ENCODE results near the gene SEC14L1. TPM values are rescaled to one million over a fixed set of nuclear protein-coding genes. Genes with fewer than 3 reads are reported as not detected.
"Not testable (repeated sequence)": the region's sequence is repeated elsewhere in the genome, so short reads cannot be mapped to it uniquely, and the experiment has no call there.

Gene SEC14L1
- total and polyA plus RNA-seq, 2 donors from 2014 or later = 49.2 to 157 TPM

DNA sequence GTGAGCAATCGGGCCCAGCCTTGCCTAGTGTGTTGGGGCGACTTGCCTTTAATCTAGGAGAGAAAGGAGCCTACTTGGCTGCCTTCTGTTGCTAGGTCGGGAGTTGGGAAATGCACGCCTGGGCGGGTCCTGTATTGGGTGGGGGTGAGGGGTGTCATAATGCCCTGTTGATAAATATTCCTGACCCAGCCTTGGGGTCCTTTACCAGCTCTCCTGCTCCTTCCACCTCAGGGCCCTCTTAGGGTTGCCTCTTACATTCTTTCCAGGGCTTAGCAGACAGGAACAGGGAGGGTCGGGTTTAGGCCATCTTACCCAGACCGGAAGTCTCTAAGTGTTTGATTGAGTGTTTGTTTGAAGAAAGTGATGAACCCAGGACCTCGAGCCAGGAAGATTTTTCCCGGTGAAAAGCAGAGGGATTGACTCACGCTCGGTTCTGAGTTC lies 112.9 kb downstream of the SEC14L1 start:
- FAIRE-seq (no peak), DNase-seq (peak in 2 of 5 donors; percentile 44 to 51)
- Histone ChIP-seq H3K27me3 (ENCODE audit: control insufficient read depth, insufficient read depth, low read length) (no peaks in the 10 kb centered on the region), H3K36me3 (ENCODE audit: control insufficient read depth in 2 of 3, insufficient read depth in 3 of 3, low read length in 3 of 3) (no peaks in the 10 kb centered on the region), H3K4me3 (ENCODE audit: low read length in 3 of 3) (no peak overlapping the region), H3K9ac (ENCODE audit: low read length in 3 of 3) (no peak overlapping the region), H3K4me1 (ENCODE audit: control insufficient read depth in 2 of 3, insufficient read depth in 2 of 3, low read depth in 1 of 3, low read length in 3 of 3) (peaks cover 0 to 9% (median 0%) of the 10 kb centered on the region in 3 donors), H3K9me3 (ENCODE audit: control insufficient read depth in 2 of 3, insufficient read depth in 1 of 3, low read length in 3 of 3) (no peaks in the 10 kb centered on the region), H3K27ac (ENCODE audit: low read depth in 2 of 2, low read length in 2 of 2) (no peak overlapping the region)
- TF ChIP-seq, protein P1, sequence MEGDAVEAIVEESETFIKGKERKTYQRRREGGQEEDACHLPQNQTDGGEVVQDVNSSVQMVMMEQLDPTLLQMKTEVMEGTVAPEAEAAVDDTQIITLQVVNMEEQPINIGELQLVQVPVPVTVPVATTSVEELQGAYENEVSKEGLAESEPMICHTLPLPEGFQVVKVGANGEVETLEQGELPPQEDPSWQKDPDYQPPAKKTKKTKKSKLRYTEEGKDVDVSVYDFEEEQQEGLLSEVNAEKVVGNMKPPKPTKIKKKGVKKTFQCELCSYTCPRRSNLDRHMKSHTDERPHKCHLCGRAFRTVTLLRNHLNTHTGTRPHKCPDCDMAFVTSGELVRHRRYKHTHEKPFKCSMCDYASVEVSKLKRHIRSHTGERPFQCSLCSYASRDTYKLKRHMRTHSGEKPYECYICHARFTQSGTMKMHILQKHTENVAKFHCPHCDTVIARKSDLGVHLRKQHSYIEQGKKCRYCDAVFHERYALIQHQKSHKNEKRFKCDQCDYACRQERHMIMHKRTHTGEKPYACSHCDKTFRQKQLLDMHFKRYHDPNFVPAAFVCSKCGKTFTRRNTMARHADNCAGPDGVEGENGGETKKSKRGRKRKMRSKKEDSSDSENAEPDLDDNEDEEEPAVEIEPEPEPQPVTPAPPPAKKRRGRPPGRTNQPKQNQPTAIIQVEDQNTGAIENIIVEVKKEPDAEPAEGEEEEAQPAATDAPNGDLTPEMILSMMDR (IDR thresholded peaks at IDR 0.05; ENCODE audit: borderline replicate concordance, extremely low read depth, insufficient read depth) = no peak
- intact Hi-C loops (cut with DNase I) = no loop called here

DNA sequence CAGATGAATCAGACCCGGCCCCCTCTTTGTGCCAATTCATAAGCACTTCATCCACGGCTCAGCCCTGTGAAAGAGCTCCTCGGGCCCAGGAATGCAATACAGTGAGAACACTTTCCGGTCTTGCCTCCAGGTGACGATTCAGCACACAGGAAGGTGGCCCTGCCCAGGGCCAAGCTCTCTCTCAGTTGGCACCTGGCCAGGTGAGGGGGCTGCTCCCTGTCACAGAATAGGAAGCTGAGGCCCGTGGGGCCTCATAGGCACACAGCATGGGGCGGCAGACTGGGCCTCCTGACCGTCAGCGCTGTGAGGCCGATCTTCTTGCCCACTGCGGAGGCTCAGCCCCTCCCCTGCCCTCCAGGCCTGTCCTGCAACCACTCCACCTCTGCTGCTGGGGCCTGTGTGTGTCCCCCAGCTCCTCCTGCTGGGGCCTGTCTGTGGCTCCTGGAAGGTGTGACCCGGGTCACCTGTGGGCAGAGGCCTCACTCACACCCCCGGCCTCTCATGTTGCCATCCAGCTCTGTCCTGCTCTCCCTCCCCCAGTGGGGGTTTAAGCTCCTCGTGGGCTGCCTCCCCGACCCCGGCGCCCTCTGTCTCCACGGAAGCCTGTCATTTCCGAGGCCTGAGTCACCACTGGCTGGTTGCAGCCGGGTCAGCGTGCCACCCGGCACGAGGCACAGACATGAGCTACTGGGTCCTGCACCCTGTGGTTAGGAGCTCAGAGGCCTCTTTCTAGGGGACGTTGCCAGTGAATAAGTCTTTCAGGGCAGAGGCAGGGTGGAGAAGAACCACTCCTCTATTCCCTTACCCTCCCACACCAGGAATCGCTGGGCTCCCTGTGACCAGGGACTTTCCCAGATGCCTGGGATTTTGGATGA lies 114.4 kb downstream of the SEC14L1 start:
- H3K27ac ChIP-seq (ENCODE audit: low read depth in 2 of 2, low read length in 2 of 2) = peak overlapping the region; percentile 82 to 91
- H3K9ac ChIP-seq (ENCODE audit: low read length in 3 of 3) = peak overlapping the region in 1 of 3 donors; percentile 40
- no peak overlapping the region for H3K4me3 ChIP-seq (ENCODE audit: low read length in 3 of 3)
- peaks cover 0 to 9% (median 0%) of the 10 kb centered on the region in 3 donors for H3K4me1 ChIP-seq (ENCODE audit: control insufficient read depth in 2 of 3, insufficient read depth in 2 of 3, low read depth in 1 of 3, low read length in 3 of 3)
- DNase-seq (peak; percentile 73 to 95 (median 85)), FAIRE-seq (no peak)
- TF ChIP-seq, protein P1 (IDR thresholded peaks at IDR 0.05; ENCODE audit: borderline replicate concordance, extremely low read depth, insufficient read depth) = no peak
- H3K9me3 ChIP-seq (ENCODE audit: control insufficient read depth in 2 of 3, insufficient read depth in 1 of 3, low read length in 3 of 3) = no peaks in the 10 kb centered on the region
- H3K36me3 ChIP-seq (ENCODE audit: control insufficient read depth in 2 of 3, insufficient read depth in 3 of 3, low read length in 3 of 3) = no peaks in the 10 kb centered on the region
- H3K27me3 ChIP-seq (ENCODE audit: control insufficient read depth, insufficient read depth, low read length) = no peaks in the 10 kb centered on the region
- intact Hi-C loops (cut with DNase I) = no loop called here

DNA sequence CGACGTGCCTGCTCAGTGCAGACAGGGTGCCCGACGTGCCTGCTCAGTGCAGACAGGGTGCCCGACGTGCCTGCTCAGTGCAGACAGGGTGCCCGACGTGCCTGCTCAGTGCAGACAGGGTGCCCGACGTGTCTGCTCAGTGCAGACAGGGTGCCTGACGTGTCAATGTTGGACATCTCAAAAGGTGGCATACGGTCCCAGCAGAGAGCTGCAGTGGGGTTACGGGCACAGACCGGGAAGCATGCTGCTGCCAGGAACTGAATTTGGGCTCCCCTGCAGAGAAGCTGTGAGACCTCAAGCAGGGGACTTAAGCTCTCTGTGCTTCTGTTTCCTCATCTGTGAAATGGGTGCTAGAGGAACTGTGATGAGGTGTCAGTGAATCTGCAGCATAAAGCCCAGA lies 115.2 kb downstream of the SEC14L1 start:
- DNase-seq = peak in 1 of 5 donors; percentile 30
- Histone ChIP-seq H3K9ac (ENCODE audit: low read length in 3 of 3) (peak overlapping the region in 1 of 3 donors; percentile 12), H3K27ac (ENCODE audit: low read depth in 2 of 2, low read length in 2 of 2) (peak overlapping the region in 1 of 2 donors; percentile 91)
- H3K9me3 ChIP-seq (ENCODE audit: control insufficient read depth in 2 of 3, insufficient read depth in 1 of 3, low read length in 3 of 3); FAIRE-seq; H3K4me1 ChIP-seq (ENCODE audit: control insufficient read depth in 2 of 3, insufficient read depth in 2 of 3, low read depth in 1 of 3, low read length in 3 of 3); H3K4me3 ChIP-seq (ENCODE audit: low read length in 3 of 3); H3K36me3 ChIP-seq (ENCODE audit: control insufficient read depth in 2 of 3, insufficient read depth in 3 of 3, low read length in 3 of 3); intact Hi-C loops (cut with DNase I); H3K27me3 ChIP-seq (ENCODE audit: control insufficient read depth, insufficient read depth, low read length): not testable (repeated sequence)

DNA sequence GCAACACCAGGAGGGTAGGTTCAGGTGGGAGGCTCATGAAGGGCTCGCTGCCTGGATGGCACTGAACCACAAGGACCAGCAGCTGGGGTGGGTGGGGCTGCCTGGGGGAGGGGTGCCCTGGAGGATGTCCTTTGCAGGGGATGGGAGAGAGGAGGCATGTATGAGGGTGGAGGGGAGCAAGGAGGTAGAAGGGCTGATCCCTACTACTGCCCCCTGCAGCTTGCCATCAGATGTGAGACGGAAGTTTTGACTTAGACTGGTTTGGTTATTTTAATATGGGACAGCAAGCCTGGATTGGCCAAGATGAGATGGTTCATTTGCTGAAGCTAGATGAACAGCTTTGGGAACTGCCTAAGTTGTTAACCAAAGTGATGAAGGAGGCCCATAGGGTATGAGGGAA lies 115.9 kb downstream of the SEC14L1 start:
- DNase-seq (no peak), FAIRE-seq (no peak)
- Histone ChIP-seq H3K9ac (ENCODE audit: low read length in 3 of 3) (no peak overlapping the region), H3K9me3 (ENCODE audit: control insufficient read depth in 2 of 3, insufficient read depth in 1 of 3, low read length in 3 of 3) (no peaks in the 10 kb centered on the region), H3K4me3 (ENCODE audit: low read length in 3 of 3) (no peak overlapping the region), H3K27me3 (ENCODE audit: control insufficient read depth, insufficient read depth, low read length) (no peaks in the 10 kb centered on the region), H3K27ac (ENCODE audit: low read depth in 2 of 2, low read length in 2 of 2) (no peak overlapping the region), H3K36me3 (ENCODE audit: control insufficient read depth in 2 of 3, insufficient read depth in 3 of 3, low read length in 3 of 3) (no peaks in the 10 kb centered on the region), H3K4me1 (ENCODE audit: control insufficient read depth in 2 of 3, insufficient read depth in 2 of 3, low read depth in 1 of 3, low read length in 3 of 3) (peaks cover 0 to 9% (median 0%) of the 10 kb centered on the region in 3 donors)
- intact Hi-C loops (cut with DNase I) = no loop called here
- TF ChIP-seq, protein P1 (IDR thresholded peaks at IDR 0.05; ENCODE audit: borderline replicate concordance, extremely low read depth, insufficient read depth) = no peak

Measured in kidney (tissue), 14 donors.